ENCODE results near the gene ARHGAP26. TPM values are rescaled to one million over a fixed set of nuclear protein-coding genes. Genes with fewer than 3 reads are reported as not detected.

Gene ARHGAP26
- total RNA-seq, 1 experiment from 2014 or later: 5.5 TPM

- no peak for DNase-seq (ENCODE audit: low read depth)
Measured at GRCh38 chr5:143218517-143219170, 448.5 kb downstream of the ARHGAP26 start.

- peak; percentile 49 for DNase-seq (ENCODE audit: low read depth)
Measured at GRCh38 chr5:143219696-143220095, 449.5 kb downstream of the ARHGAP26 start.

- no peak for DNase-seq (ENCODE audit: low read depth)
Measured at GRCh38 chr5:143220748-143221251, 450.6 kb downstream of the ARHGAP26 start.

- DNase-seq (ENCODE audit: low read depth): peak; percentile 65
Measured at GRCh38 chr5:143222287-143223231, 452.4 kb downstream of the ARHGAP26 start.

DNA sequence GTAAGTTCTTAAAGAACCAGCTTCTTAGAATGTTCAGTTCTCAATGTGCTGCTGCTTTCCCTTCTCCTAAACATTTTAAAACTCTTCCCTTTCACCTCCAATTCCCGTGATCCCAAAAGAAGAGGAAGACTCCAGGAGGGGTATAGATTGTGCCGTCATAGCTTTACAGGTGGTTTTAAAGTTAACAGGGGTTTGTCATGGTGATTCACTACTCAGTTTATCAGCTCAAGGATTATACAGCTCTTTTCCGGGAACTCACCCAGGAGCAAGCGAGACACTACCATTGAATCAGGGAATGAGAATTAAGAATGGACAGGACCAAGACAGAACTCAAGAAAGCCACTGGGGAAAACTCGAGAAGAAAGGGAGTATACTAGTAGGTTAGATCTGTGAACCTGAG lies 454.5 kb downstream of the ARHGAP26 start:
- no peak for DNase-seq (ENCODE audit: low read depth)

- no peak for DNase-seq (ENCODE audit: low read depth)
Measured at GRCh38 chr5:143225511-143225910, 455.3 kb downstream of the ARHGAP26 start.

DNA sequence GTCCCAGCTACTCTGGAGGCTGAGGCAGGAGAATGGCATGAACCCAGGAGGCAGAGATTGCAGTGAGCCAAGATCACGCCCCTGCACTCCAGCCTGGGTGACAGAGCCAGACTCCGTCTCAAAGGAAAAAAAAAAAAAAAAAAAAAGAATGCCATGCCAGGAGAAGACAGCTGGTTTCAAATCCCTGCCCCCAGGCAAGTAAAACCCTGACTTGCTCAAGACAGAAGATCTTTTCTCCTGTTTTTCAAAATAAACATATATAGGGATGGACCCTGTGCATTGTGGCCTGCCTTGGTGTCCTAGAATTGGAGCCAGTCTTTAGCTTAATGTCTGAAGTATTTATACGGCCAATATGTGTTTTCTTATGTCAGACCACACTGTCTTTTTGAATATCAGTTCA lies 456.2 kb downstream of the ARHGAP26 start:
- no peak for DNase-seq (ENCODE audit: low read depth)

- DNase-seq (ENCODE audit: low read depth): no peak
Measured at GRCh38 chr5:143226872-143227271, 456.7 kb downstream of the ARHGAP26 start.

GRCh38 chr5:143227301-143227700 lies 457.1 kb downstream of the ARHGAP26 start:
- no peak for DNase-seq (ENCODE audit: low read depth)

DNA sequence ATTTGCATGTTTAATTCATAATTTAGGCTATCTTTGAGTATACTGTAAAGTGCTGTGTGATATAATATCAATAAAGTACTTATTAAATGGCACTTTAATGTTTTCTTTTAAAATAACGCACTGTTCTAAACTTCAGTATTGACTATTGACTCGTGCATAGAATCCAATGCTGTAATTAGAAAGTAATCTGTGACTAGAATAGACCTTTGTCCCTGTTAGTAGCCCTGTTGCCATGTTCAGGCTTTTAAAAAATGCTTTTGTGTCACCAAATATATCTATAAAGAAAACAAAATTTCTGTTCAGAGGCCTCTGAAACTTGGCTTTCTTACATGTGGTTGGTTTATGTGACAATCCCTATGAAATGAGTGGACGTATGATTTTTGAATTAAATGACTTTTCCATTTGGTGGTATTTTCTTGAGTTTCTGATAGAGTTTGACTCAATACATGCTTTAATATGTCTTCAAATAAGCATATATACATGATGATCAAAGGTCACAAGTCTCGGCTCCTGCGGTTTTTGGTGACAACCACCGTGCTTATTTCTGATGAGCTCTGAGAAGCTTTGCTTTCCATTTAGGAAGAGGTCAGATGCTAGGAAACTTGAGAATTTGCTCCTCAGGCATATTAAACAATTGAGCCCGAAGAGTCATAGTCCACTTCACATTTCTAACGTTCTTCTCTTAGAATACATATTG lies 458.6 kb downstream of the ARHGAP26 start:
- no peak for DNase-seq (ENCODE audit: low read depth)

DNA sequence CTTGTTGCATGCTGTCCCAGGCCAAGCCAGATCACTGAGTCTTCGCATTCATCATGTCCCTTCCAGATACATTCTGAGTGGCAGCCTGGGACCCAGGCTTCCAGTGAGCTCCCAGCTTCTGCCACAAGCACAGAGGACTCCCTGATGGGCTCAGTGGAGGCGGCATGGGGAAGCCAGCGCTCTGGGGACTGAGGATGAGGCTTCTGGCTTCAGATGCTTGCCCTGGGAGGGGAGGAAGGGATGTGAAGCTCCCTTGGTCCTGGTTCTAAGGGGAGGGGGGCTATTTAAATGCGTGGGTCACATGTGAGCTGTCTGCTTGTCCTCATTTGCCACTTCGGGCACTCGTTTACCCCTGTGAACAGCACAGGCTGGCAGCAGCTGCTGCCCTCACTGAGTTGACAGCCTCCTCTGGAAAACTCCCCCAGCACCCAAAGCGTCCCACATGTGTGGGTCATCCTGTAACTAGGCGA lies 459.3 kb downstream of the ARHGAP26 start:
- no peak for DNase-seq (ENCODE audit: low read depth)

DNA sequence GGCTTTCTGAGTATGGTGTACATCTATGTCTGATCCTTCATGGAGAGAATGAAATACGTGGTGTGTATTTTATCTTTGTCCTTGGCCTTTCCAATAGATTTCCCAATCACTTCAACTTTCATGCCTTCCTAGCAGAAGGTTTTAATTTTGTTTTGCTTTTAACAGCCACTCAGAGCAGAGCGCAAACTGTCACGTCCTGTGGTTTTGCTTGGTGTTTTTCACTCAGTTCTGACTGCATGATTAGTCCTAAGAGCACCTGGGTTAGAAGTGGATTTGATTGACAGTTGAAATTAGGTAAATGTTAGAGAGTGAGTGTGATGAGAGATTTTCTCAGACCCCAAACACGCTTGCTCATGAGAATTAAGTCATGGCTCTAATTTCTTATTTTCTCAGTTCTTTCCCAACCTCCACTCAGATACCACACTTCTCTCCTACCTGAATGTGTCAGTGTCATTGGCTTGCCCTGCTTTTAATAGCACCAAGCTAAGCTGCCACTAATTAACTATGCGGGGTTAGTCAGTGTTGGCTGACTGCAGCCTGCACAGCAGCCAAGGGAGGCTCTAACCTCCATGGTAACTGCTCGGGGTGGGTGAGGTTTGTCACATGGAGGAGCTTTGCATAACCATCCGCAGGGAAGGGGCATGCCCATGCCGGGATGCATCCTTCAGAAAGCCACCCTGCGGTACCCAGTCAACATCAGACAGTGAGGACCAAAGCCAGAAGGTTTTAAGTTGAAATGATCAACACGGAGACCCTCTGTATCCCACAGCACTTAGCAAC lies 459.9 kb downstream of the ARHGAP26 start:
- DNase-seq (ENCODE audit: low read depth): peak; percentile 61

DNA sequence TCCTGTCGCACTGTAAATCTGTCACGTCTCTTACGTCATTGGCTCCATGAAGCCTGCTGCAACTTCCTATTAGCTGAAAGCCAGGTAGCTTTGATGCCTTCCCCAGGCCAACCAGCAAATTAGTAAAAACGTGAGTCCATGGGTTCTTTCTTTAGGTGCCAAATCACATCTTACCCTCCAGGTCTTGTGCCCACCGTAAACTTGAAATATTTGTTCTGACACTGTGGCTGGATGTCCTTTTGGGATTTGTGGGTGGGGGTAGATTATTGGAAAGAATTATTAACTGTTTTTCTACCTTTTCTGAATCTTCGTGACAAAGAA lies 460.5 kb downstream of the ARHGAP26 start:
- DNase-seq (ENCODE audit: low read depth): no peak

- no peak for DNase-seq (ENCODE audit: low read depth)
Measured at GRCh38 chr5:143231416-143231815, 461.2 kb downstream of the ARHGAP26 start.

DNA sequence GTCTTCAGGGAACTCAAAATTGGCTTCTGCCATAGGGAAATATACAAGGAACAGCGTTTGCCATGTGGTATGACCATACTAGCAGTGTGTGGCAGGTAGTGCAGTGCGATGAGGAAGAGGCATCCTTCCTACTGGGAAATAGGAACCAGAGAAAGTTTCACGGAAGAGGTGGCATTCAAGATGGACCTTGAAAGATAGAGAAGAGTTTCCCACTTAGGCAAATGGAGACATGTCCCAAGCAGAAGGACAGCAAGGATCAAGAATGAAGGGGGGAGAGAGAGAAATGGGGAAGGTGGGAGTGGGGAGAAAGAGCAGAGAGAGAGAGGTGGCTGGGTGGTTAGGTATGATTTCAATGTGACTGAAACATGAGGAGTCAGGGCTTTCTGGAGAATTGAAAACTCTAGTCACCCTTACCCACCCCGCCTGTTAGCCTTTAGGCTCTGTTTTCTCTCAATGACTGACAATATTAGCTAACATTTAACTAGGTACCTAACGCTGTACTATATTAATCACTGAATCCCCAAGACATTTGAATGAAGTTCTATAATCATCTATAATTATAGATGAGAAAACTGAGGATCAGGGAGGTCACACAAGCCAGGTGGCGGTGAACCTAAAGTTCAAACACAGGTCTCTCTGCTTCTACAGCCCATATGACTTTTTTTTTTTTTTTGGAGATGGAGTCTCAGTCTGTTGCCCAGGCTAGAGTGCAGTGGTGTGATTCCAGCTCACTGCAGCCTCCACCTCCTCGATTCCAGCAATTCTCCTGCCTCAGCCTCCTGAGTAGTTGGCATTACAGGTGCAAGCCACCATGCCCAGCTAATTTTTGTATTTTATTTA lies 462.0 kb downstream of the ARHGAP26 start:
- no peak for DNase-seq (ENCODE audit: low read depth)

- DNase-seq (ENCODE audit: low read depth): peak; percentile 47
Measured at GRCh38 chr5:143233031-143233430, 462.9 kb downstream of the ARHGAP26 start.

- DNase-seq (ENCODE audit: low read depth): no peak
Measured at GRCh38 chr5:143234162-143234842, 464.1 kb downstream of the ARHGAP26 start.

DNA sequence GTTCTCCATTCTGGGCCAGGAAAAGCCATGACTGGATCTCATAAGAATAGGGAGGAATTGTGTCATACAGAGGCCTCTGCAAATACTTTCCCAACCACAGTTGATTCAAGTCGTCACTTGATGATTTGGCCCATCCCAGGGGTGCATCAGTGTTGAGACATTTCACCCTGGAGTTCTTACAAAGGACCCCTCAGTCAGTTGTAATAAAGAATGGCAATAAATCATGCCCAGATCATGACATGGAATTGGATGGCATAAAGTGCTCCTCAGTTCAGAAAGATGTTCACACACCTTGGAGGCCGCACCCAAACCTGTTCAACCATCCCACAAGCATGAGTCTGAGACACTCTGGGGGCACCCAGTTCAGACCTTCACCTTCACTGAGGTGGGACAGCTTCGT lies 465.2 kb downstream of the ARHGAP26 start:
- peak; percentile 60 for DNase-seq (ENCODE audit: low read depth)

- no peak for DNase-seq (ENCODE audit: low read depth)
Measured at GRCh38 chr5:143236682-143237081, 466.5 kb downstream of the ARHGAP26 start.

GRCh38 chr5:143237664-143238063 lies 467.5 kb downstream of the ARHGAP26 start:
- no peak for DNase-seq (ENCODE audit: low read depth)
